ENCODE data around the gene FGF22.

Gene FGF22

DNA sequence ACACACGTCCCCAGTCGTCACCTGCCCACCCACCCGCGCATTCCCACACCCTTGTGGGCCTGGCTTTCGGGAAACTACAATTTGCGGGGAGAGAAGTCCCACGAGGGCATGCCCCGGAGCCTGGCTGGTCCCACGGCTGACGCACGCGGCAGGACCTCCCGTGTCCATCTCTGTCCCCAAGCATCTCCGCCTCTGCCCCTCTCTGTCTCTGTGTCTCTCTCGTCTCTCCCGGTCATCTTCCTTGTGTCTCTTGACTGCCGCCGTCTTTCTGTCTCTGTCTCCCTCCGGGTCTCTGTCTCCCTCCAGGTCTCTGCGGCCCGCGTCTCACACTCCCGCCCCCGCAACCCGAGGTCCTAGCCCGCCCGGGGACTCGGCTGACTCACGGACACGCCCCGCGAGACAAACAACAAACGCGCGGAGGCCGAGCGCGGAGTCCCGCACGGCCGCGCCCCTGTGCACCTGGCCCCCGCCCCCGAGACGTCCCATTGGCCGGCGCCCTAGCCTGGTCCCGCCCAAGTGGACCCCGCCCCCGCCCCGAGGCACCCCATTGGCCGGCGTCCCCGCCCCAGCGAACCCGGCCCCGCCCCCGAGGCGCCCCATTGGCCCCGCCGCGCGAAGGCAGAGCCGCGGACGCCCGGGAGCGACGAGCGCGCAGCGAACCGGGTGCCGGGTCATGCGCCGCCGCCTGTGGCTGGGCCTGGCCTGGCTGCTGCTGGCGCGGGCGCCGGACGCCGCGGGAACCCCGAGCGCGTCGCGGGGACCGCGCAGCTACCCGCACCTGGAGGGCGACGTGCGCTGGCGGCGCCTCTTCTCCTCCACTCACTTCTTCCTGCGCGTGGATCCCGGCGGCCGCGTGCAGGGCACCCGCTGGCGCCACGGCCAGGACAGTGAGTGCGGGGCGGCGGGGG is at the start of gene FGF22:
Gene FGF22, plus strand, starts transcription at position 627 of the 908 bp plus-strand sequence. Its CDS starts 47 bp downstream, at position 674.
- peak within 1 kb of the TSS; percentile 33 to 72 for H3K27ac ChIP-seq

DNA sequence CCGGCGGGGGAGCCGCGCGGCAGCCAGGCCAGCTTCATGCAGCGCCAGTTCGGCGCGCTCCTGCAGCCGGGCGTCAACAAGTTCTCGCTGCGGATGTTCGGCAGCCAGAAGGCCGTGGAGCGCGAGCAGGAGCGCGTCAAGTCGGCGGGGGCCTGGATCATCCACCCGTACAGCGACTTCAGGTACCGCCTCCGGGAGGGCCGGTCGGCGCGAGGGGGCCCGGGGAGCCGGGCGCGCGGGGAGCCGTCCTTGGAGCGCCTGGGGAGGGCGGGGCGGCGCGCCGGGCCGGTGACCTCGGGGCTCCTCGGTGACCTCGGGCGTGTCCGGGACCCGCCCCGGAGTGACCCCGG is 49.3 kb upstream of the FGF22 start:
- TF ChIP-seq, protein P1, sequence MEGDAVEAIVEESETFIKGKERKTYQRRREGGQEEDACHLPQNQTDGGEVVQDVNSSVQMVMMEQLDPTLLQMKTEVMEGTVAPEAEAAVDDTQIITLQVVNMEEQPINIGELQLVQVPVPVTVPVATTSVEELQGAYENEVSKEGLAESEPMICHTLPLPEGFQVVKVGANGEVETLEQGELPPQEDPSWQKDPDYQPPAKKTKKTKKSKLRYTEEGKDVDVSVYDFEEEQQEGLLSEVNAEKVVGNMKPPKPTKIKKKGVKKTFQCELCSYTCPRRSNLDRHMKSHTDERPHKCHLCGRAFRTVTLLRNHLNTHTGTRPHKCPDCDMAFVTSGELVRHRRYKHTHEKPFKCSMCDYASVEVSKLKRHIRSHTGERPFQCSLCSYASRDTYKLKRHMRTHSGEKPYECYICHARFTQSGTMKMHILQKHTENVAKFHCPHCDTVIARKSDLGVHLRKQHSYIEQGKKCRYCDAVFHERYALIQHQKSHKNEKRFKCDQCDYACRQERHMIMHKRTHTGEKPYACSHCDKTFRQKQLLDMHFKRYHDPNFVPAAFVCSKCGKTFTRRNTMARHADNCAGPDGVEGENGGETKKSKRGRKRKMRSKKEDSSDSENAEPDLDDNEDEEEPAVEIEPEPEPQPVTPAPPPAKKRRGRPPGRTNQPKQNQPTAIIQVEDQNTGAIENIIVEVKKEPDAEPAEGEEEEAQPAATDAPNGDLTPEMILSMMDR (IDR thresholded peaks at IDR 0.05), result no peak
- H3K4me3 ChIP-seq, result peak overlapping the region; percentile 61
- no peak for DNase-seq (ENCODE audit: low spot score)

More for the DNA sequence above, at the start of gene FGF22:
- peak within 1 kb of the TSS; percentile 75 for H3K4me3 ChIP-seq
- peak; percentile 95 for DNase-seq (ENCODE audit: low spot score)
- TF ChIP-seq, protein P1 (IDR thresholded peaks at IDR 0.05), result no peak

DNA sequence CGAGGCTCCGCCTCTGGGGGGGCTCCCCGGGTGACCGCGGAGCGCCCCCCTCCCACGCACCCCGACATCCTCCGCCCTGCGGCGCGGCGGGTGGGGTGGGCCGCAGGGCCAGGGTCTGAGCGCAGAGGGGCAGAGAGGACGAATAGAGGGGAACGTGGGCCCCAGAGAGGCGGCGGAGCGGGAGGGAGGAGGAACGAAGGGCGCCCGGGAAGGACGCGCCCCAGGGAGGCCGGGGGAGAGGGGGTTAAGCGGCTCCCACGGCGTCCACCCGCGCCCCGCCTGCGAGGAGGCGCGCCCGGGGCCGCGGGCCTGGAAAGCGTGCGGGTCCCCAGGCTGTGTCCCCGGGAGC is 49.0 kb upstream of the FGF22 start:
- peak overlapping the region; percentile 61 for H3K4me3 ChIP-seq
- TF ChIP-seq, protein P1 (IDR thresholded peaks at IDR 0.05), result no peak
- H3K27ac ChIP-seq, result no peak overlapping the region

More for the DNA sequence above, 49.3 kb upstream of the FGF22 start:
- no peak overlapping the region for H3K27ac ChIP-seq

DNA sequence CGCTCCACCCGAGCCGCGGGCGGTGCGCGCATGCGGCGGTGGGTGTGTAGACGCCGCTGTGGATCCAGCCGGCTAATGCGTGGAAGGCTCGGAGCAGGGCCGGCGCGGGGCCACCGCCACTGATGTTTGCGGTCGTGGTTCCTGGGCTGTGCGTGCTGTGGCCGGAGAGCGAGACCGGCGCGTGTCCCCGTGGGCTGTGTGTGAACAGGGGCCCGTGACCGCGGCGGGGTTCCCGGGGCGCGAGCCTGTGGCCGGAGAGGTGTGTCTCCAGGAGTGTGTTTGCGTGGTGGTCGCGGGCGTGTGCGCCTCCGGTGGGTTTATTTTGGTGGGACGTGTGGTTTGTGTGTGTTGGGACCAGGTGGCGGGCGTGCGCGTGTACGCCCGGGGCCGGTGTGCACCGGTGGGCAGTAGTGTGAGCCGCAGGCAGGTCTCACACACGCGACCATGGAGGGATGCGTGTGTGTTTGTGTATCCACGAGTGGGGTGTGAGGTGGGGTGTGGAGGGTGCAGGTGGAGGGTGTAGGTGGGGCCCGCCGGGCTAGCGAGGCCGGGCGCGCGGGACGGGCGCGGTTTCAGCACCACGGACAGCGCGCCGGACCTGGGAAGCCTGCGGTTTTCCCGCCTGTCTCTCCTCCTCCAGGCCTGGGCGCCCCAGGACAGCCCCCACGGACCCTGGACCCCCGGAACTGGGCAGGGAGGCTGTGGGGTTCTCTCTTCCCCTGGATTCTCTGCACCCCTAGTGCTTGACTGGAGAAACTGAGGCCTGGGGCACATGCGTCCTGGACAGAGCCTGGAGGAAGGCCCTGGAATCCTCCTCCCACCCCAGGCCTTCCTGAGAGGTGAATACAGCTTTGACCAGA is 48.4 kb upstream of the FGF22 start:
- H3K27ac ChIP-seq, result no peak overlapping the region
- DNase-seq (ENCODE audit: low spot score), result no peak
- TF ChIP-seq, protein P1 (IDR thresholded peaks at IDR 0.05), result no peak
- H3K4me3 ChIP-seq, result peak overlapping the region; percentile 61

More for the DNA sequence above, 49.0 kb upstream of the FGF22 start:
- DNase-seq (ENCODE audit: low spot score), result no peak

DNA sequence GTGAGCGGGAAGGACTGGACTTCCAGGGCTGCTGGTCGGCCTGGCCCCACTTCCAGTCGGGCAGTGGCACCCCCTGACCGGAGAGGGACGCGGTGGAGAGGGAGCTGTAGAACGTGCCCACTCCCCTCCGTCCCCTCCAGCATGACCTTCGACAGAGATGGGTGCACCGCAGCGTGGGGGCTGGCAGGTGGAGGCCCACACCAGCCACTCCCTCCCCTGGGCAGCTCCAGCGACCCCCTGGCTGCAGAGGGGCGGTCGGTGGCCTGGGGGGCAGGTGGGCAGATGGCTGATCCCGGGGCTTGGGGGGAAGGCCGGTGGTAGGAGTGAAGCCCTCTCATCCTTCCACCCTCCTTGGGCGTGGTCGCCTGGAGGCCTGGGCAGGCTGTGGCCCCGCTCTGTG is 47.6 kb upstream of the FGF22 start:
- Histone ChIP-seq H3K4me3 (no peak overlapping the region), H3K27ac (no peak overlapping the region)
- no peak for DNase-seq (ENCODE audit: low spot score)
- TF ChIP-seq, protein P1 (IDR thresholded peaks at IDR 0.05), result no peak

DNA sequence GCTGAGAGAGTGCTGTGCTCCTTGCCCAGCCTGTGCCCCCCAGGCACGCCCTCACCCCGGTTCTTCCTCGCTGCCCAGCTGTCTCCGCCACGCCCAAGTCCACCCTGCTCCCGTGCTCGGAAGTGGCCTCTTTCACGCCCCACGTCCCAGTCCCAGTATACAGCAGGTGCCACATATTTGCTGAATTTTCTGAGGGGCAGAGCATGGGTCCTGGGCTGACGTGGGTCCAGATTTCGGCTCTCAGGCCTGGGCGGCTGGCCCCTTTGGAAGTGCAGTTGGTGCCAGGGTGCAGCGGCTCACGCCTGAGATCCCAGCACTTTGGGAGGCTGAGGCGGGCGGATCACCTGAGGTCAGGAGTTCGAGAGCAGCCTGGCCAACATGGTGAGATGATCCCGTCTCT is 46.6 kb upstream of the FGF22 start:
- no peak for DNase-seq (ENCODE audit: low spot score)
- Histone ChIP-seq H3K4me3 (no peak overlapping the region), H3K27ac (no peak overlapping the region)
- TF ChIP-seq, protein P1 (IDR thresholded peaks at IDR 0.05), result no peak

Measured in coronary artery (tissue), 2 donors.